Common myeloid progenitor, CD34-positive (primary cell): ENCODE measurements around the gene NDUFS7.

ENCODE experiments used
- CTCF ChIA-PET: fragments of 350-600 bp; sonication (Branson Sonifier 250); formaldehyde crosslinking; loops from one replicate; lab custom pipeline; 2021; ENCODE audit warnings: antibody characterized with exemption; lab: Charles Lee
- POLR2A ChIA-PET: fragments of 350-600 bp; sonication (Branson Sonifier 250); formaldehyde crosslinking; loops from one replicate; lab custom pipeline; 2021; ENCODE audit warnings: antibody characterized with exemption; lab: Charles Lee
- DNase-seq, 3 donors: peaks; one replicate each; pipeline versions ENCODE4 v3.0.0 to v3.0.0-alpha.2; 2013
- H3K27ac ChIP-seq, 2 experiments: 1 replicate in 1 of 2; 2 replicates in 1 of 2; pipeline ENCODE4 v1.7.0; 2013; ENCODE audit warnings: inconsistent platforms in 2 of 2, low read length in 2 of 2, mild to moderate bottlenecking in 2 of 2, low read depth in 1 of 2, moderate library complexity in 1 of 2; ENCODE audit not compliant: severe bottlenecking in 2 of 2, insufficient read depth in 1 of 2, poor library complexity in 1 of 2
- H3K27me3 ChIP-seq, 5 experiments: replicated peaks in 2 of 5; 1 replicate in 3 of 5; 2 replicates in 2 of 5; pipeline versions ENCODE4 v1.6.1 to v1.7.0; 2013; ENCODE audit warnings: low read length in 4 of 5, mild to moderate bottlenecking in 2 of 5, moderate library complexity in 2 of 5, inconsistent platforms in 1 of 5; ENCODE audit not compliant: insufficient read depth in 5 of 5, control insufficient read depth in 4 of 5
- H3K36me3 ChIP-seq, 4 experiments: 1 replicate in 2 of 4; 2 replicates in 2 of 4; pipeline versions ENCODE4 v1.6.1 to v1.7.0; 2013; ENCODE audit warnings: low read length in 3 of 4, control low read depth in 1 of 4, mild to moderate bottlenecking in 1 of 4; ENCODE audit not compliant: control insufficient read depth in 4 of 4, insufficient read depth in 4 of 4
- H3K4me1 ChIP-seq, 4 experiments: 1 replicate in 3 of 4; 2 replicates in 1 of 4; pipeline versions ENCODE4 v1.6.1 to v1.7.1; 2013; ENCODE audit warnings: low read length in 3 of 4, mild to moderate bottlenecking in 3 of 4, control low read depth in 1 of 4, inconsistent platforms in 1 of 4, moderate library complexity in 1 of 4; ENCODE audit not compliant: control insufficient read depth in 4 of 4, insufficient read depth in 4 of 4; ENCODE audit errors: control extremely low read depth in 1 of 4
- H3K4me3 ChIP-seq, 7 experiments: 1 replicate in 4 of 7; 2 replicates in 3 of 7; pipeline versions ENCODE4 v1.5.1 to v1.7.0; 2013; ENCODE audit warnings: mild to moderate bottlenecking in 7 of 7, low read length in 6 of 7, moderate library complexity in 6 of 7, inconsistent platforms in 2 of 7, low read depth in 2 of 7, control low read depth in 1 of 7; ENCODE audit not compliant: insufficient read depth in 4 of 7, control insufficient read depth in 1 of 7; ENCODE audit errors: extremely low read depth in 1 of 7
- H3K9me3 ChIP-seq, 5 experiments: 1 replicate in 4 of 5; 2 replicates in 1 of 5; pipeline versions ENCODE4 v1.6.1 to v1.7.1; 2013; ENCODE audit warnings: low read length in 4 of 5, mild to moderate bottlenecking in 2 of 5, inconsistent platforms in 1 of 5, low read depth in 1 of 5, moderate library complexity in 1 of 5; ENCODE audit not compliant: control insufficient read depth in 4 of 5, insufficient read depth in 2 of 5; ENCODE audit errors: control extremely low read depth in 1 of 5
- WGBS: methylation state at CpG from one replicate; pipeline ENCODE4 v1.1.5; 2013; ENCODE audit not compliant: insufficient coverage; 5-methylcytosine and 5-hydroxymethylcytosine counted together

The NDUFS7 gene

DNA sequence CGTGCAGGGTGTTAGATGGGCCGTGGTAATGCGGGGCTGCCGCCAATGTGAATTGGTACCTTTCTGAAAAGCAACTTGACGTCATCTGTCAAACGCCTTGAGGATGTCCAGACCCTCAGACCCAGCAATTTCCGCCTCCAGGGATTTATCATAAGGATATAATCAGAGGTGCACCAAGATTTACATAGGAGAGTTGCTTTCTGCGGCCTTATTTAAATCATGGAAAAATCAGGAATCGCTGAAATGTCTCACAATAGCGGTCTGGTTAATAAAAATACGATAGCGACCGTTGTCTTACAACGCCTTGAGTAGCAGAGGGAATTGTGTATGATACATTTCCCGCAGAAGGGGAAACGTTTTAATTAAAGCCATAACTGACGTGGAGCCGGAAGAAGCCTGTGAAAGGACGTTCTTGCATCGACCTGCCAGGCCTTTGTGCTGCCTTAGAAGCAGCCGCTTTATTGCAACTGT lies 32.3 kb upstream of the NDUFS7 start:
- H3K4me3 ChIP-seq: no peak overlapping the region
- H3K4me1 ChIP-seq: peaks cover 0 to 19% (median 17%) of the 10 kb centered on the region in 4 experiments
- peaks cover 0 to 2% (median 0%) of the 10 kb centered on the region in 4 experiments for H3K36me3 ChIP-seq
- DNase-seq: no peak
- CTCF ChIA-PET: no interaction called here
- 96% methylated on average over 21 of the region's 21 CpGs for WGBS
- H3K27ac ChIP-seq: no peak overlapping the region
- POLR2A ChIA-PET: no interaction called here
- no peaks in the 10 kb centered on the region for H3K27me3 ChIP-seq
- H3K9me3 ChIP-seq: no peaks in the 10 kb centered on the region

DNA sequence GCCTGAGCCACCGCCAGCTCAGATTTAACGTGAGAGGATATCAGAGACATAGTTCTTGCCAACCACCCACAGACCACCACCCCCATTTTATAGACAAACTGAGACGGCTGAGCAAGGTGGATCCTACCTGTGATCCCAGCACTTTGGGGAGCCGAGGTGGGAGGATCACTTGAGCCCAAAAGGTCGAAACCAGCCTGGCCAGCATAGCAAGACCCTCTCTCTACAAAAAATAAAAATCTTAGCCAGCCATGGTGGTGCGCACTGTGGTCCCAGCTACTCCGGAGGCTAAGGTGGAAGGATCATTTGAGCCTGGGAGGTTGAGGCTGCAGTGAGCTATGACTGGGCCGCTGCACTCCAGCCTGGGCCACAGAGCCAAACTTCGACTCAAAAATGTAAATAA lies 30.6 kb upstream of the NDUFS7 start:
- WGBS: 94% methylated on average over 5 of the region's 9 CpGs
- H3K4me1 ChIP-seq: peaks cover 0 to 19% (median 17%) of the 10 kb centered on the region in 4 experiments
- CTCF ChIA-PET: interaction anchor here (0.9 kb wide), 1 partner anchor 38 kb away, joined by 3 read pairs; no protein-coding TSS in a partner anchor
- no peaks in the 10 kb centered on the region for H3K27me3 ChIP-seq
- POLR2A ChIA-PET: no interaction called here
- no peaks in the 10 kb centered on the region for H3K9me3 ChIP-seq
- no peak overlapping the region for H3K4me3 ChIP-seq
- H3K27ac ChIP-seq: no peak overlapping the region
- no peak for DNase-seq
- H3K36me3 ChIP-seq: peaks cover 0 to 12% (median 8%) of the 10 kb centered on the region in 4 experiments

- peaks cover 0 to 19% (median 17%) of the 10 kb centered on the region in 4 experiments for H3K4me1 ChIP-seq
- H3K27me3 ChIP-seq: no peaks in the 10 kb centered on the region
- H3K4me3 ChIP-seq: peak overlapping the region; percentile 62 to 92 (median 77)
- peaks cover 0 to 30% (median 24%) of the 10 kb centered on the region in 4 experiments for H3K36me3 ChIP-seq
- no peaks in the 10 kb centered on the region for H3K9me3 ChIP-seq
- WGBS: under 1% methylated on average over 49 of the region's 61 CpGs
- no peak for DNase-seq
- POLR2A ChIA-PET: interaction anchor here (1.3 kb wide), 1 partner anchor 11 kb away, joined by 3 read pairs; no protein-coding TSS in a partner anchor
- CTCF ChIA-PET: interaction anchor here (1.0 to 1.6 kb wide), 3 partner anchors 39 to 75 kb away, joined by 4 read pairs; no protein-coding TSS in a partner anchor
- H3K27ac ChIP-seq: peak overlapping the region in 1 of 2 experiments; percentile 34
Measured at GRCh38 chr19:1354970-1355567, 28.6 kb upstream of the NDUFS7 start.

- no peaks in the 10 kb centered on the region for H3K27me3 ChIP-seq
- ChIA-PET POLR2A (interaction anchor here (0.6 kb wide), 1 partner anchor 21 kb away, joined by 3 read pairs; no protein-coding TSS in a partner anchor), CTCF (interaction anchor here (1.0 to 1.6 kb wide), 2 partner anchors 40 to 76 kb away, joined by 3 to 4 read pairs; no protein-coding TSS in a partner anchor)
- H3K9me3 ChIP-seq: no peaks in the 10 kb centered on the region
- 49% methylated on average over 26 of the region's 32 CpGs for WGBS
- H3K4me3 ChIP-seq: peak overlapping the region; percentile 62 to 92 (median 77)
- peaks cover 0 to 23% (median 19%) of the 10 kb centered on the region in 4 experiments for H3K4me1 ChIP-seq
- H3K27ac ChIP-seq: peak overlapping the region in 1 of 2 experiments; percentile 34
- peak in 2 of 3 donors; percentile 42 to 49 for DNase-seq
- peaks cover 0 to 36% (median 30%) of the 10 kb centered on the region in 4 experiments for H3K36me3 ChIP-seq
Measured at GRCh38 chr19:1355568-1356507, 27.9 kb upstream of the NDUFS7 start.

GRCh38 chr19:1356508-1356865 lies 27.2 kb upstream of the NDUFS7 start:
- DNase-seq: no peak
- ChIA-PET CTCF (interaction anchor here (1.0 to 1.6 kb wide), 2 partner anchors 41 to 77 kb away, joined by 3 to 4 read pairs; no protein-coding TSS in a partner anchor), POLR2A (no interaction called here)
- peaks cover 0 to 27% (median 22%) of the 10 kb centered on the region in 4 experiments for H3K4me1 ChIP-seq
- H3K4me3 ChIP-seq: peak overlapping the region in 1 of 7 experiments; percentile 92
- H3K36me3 ChIP-seq: peaks cover 0 to 37% (median 30%) of the 10 kb centered on the region in 4 experiments
- no peaks in the 10 kb centered on the region for H3K9me3 ChIP-seq
- H3K27ac ChIP-seq: no peak overlapping the region
- H3K27me3 ChIP-seq: no peaks in the 10 kb centered on the region
- WGBS: 63% methylated on average over 1 of the region's 3 CpGs

GRCh38 chr19:1357531-1358109 lies 26.1 kb upstream of the NDUFS7 start:
- Histone ChIP-seq H3K9me3 (no peaks in the 10 kb centered on the region), H3K36me3 (peaks cover 0 to 45% (median 37%) of the 10 kb centered on the region in 4 experiments), H3K27me3 (no peaks in the 10 kb centered on the region), H3K27ac (no peak overlapping the region), H3K4me1 (peaks cover 0 to 35% (median 30%) of the 10 kb centered on the region in 4 experiments), H3K4me3 (no peak overlapping the region)
- CTCF ChIA-PET: interaction anchor here (1.6 kb wide), 1 partner anchor 78 kb away, joined by 4 read pairs; no protein-coding TSS in a partner anchor
- POLR2A ChIA-PET: no interaction called here
- 99% methylated on average over 21 of the region's 24 CpGs for WGBS
- DNase-seq: no peak
